NCI-H146 (cell line): ENCODE results near the gene ZNF106.

ENCODE experiments used
- DNase-seq: peaks from one replicate; lab custom pipeline; 2025; lab: John Stamatoyannopoulos, UW

The ZNF106 gene

DNA sequence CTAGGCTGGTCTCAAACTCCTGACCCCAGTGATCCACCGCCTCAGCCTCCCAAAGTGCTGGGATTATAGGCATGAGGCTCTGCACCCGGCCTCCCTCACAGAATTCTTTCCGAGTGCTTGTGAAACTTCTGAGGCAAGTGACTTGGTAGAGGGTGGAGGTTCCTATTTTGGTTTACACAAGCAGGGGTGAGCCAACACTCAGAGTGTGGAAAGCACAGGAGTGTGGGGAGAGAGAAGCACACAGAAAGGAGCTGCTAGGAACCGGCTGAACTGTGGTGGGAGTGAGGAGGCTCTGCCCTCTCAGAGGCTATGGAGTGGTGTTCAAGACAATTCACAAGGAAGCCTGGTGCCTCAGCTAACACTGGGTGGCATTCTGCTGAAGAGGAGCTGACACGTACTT is 123.9 kb downstream of the ZNF106 start:
- DNase-seq, result no peak

GRCh38 chr15:42365921-42366550 is 124.9 kb downstream of the ZNF106 start:
- DNase-seq, result no peak

DNA sequence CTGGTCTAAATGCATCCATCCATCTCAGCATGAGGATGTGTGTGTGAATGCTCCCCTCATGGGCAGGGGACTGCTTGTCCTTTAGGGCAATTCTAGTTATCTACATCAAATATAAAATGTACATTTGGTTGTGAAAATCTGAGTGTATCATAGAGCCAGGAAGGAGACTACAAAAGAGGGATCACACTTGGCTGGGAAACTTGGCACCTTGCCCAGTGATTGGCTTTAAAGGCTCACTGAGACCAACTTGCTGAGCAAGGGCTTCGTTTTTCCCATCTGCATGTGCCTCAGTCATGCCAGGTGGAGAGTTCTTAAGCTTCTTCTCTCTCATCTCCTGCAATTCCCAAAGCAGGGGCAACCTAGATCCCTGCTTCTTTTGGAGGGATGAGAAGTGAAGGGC is 126.4 kb downstream of the ZNF106 start:
- DNase-seq, result peak; percentile 28

DNA sequence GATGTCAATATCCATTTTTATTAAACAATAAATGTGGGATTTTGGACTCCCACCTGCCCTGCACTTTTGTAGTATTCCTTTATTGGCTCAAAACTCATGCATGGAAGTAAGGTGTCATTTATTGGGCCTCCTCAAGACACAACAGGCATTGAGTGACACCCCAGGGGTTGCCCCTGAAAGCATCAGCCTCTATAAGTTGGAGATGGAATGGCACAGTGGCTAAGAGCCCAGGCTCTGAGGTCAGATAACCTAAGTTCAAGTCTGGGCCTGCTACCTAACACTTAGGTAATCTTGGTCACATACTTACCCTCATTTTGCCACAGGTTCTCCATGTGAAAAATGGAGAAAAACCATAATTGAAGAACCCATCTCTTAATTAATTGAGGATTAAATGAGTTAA is 127.0 kb downstream of the ZNF106 start:
- DNase-seq, result no peak

GRCh38 chr15:42363487-42363886 is 127.5 kb downstream of the ZNF106 start:
- DNase-seq, result no peak
